Measurements from ENCODE around the gene PRRC2A. TPM values are rescaled to one million over a fixed set of nuclear protein-coding genes. Genes with fewer than 3 reads are reported as not detected.

PRRC2A gene
- total RNA-seq, 1 donor from 2014 or later, result 107 TPM

Other genes starting within 250 kb of the PRRC2A start
- gene MICA, start 217.1 kb upstream of the PRRC2A start, total RNA-seq, result 106 and 108 TPM in 2 replicates
- 22.4 and 24.2 TPM in 2 replicates for gene MICB, start 122.6 kb upstream of the PRRC2A start, total RNA-seq
- not detected in 2 replicates for gene MCCD1, start 91.8 kb upstream of the PRRC2A start, total RNA-seq
- 498 and 551 TPM in 2 replicates for gene DDX39B, start 78.7 kb upstream of the PRRC2A start, total RNA-seq
- 1.2 and 2.7 TPM in 2 replicates for gene ATP6V1G2, start 74.1 kb upstream of the PRRC2A start, total RNA-seq
- 17.7 and 19.9 TPM in 2 replicates for gene NFKBIL1, start 73.1 kb upstream of the PRRC2A start, total RNA-seq
- not detected in 2 replicates for gene LTA, start 48.4 kb upstream of the PRRC2A start, total RNA-seq
- gene TNF, start 45.1 kb upstream of the PRRC2A start, total RNA-seq, result not detected in 2 replicates
- gene LTB, start 38.3 kb upstream of the PRRC2A start, total RNA-seq, result not detected in 2 replicates
- not detected in 2 replicates for gene LST1, start 34.4 kb upstream of the PRRC2A start, total RNA-seq
- not detected in 2 replicates for gene NCR3, start 27.7 kb upstream of the PRRC2A start, total RNA-seq
- gene AIF1, start 5.5 kb upstream of the PRRC2A start, total RNA-seq, result 0.15 TPM in 1 of 2 replicates, not detected in the other
- gene BAG6, start 31.9 kb downstream of the PRRC2A start, total RNA-seq, result 265 and 271 TPM in 2 replicates
- 2.9 and 3.6 TPM in 2 replicates for gene APOM, start 35.2 kb downstream of the PRRC2A start, total RNA-seq
- gene C6orf47, start 40.1 kb downstream of the PRRC2A start, total RNA-seq, result 15.6 and 17.7 TPM in 2 replicates
- 14.0 and 14.4 TPM in 2 replicates for gene GPANK1, start 44.3 kb downstream of the PRRC2A start, total RNA-seq
- gene CSNK2B, start 45.4 kb downstream of the PRRC2A start, total RNA-seq, result 316 and 357 TPM in 2 replicates
- 0.84 and 1.3 TPM in 2 replicates for gene LY6G5B, start 49.3 kb downstream of the PRRC2A start, total RNA-seq
- gene LY6G5C, start 60.4 kb downstream of the PRRC2A start, total RNA-seq, result 1.0 and 2.2 TPM in 2 replicates
- 23.5 and 25.1 TPM in 2 replicates for gene ABHD16A, start 82.6 kb downstream of the PRRC2A start, total RNA-seq
- gene LY6G6F, start 86.2 kb downstream of the PRRC2A start, total RNA-seq, result not detected in 2 replicates
- not detected in 2 replicates for gene LY6G6D, start 94.6 kb downstream of the PRRC2A start, total RNA-seq
- gene LY6G6C, start 101.0 kb downstream of the PRRC2A start, total RNA-seq, result not detected in 2 replicates
- not detected in 2 replicates for gene MPIG6B, start 102.7 kb downstream of the PRRC2A start, total RNA-seq
- 56.0 and 63.8 TPM in 2 replicates for gene DDAH2, start 108.6 kb downstream of the PRRC2A start, total RNA-seq
- 974 and 1,027 TPM in 2 replicates for gene CLIC1, start 115.8 kb downstream of the PRRC2A start, total RNA-seq
- 10.9 and 15.5 TPM in 2 replicates for gene MSH5, start 119.3 kb downstream of the PRRC2A start, total RNA-seq
- gene SAPCD1, start 141.9 kb downstream of the PRRC2A start, total RNA-seq, result 3.2 and 5.8 TPM in 2 replicates
- gene VWA7, start 156.6 kb downstream of the PRRC2A start, total RNA-seq, result 0.45 and 0.67 TPM in 2 replicates
- gene VARS1, start 175.0 kb downstream of the PRRC2A start, total RNA-seq, result 90.6 and 111 TPM in 2 replicates
- 133 and 134 TPM in 2 replicates for gene LSM2, start 186.3 kb downstream of the PRRC2A start, total RNA-seq
- gene HSPA1L, start 194.6 kb downstream of the PRRC2A start, total RNA-seq, result 0.30 and 0.50 TPM in 2 replicates
- 56.3 and 60.4 TPM in 2 replicates for gene HSPA1A, start 194.8 kb downstream of the PRRC2A start, total RNA-seq
- gene HSPA1B, start 207.0 kb downstream of the PRRC2A start, total RNA-seq, result 112 and 118 TPM in 2 replicates
- gene NEU1, start 242.1 kb downstream of the PRRC2A start, total RNA-seq, result 53.8 and 61.4 TPM in 2 replicates